HPDE6-E6E7 (cell line): ENCODE measurements around the gene CTAGE4.
"Not testable (repeated sequence)": the region's sequence is repeated elsewhere in the genome, so short reads cannot be mapped to it uniquely, and the experiment has no call there.

Source experiments
- DNase-seq: peaks from one replicate; pipeline ENCODE4 v3.0.0; 2011; ENCODE audit warnings: missing footprints; ENCODE audit errors: extremely low spot score

The CTAGE4 gene, protein sequence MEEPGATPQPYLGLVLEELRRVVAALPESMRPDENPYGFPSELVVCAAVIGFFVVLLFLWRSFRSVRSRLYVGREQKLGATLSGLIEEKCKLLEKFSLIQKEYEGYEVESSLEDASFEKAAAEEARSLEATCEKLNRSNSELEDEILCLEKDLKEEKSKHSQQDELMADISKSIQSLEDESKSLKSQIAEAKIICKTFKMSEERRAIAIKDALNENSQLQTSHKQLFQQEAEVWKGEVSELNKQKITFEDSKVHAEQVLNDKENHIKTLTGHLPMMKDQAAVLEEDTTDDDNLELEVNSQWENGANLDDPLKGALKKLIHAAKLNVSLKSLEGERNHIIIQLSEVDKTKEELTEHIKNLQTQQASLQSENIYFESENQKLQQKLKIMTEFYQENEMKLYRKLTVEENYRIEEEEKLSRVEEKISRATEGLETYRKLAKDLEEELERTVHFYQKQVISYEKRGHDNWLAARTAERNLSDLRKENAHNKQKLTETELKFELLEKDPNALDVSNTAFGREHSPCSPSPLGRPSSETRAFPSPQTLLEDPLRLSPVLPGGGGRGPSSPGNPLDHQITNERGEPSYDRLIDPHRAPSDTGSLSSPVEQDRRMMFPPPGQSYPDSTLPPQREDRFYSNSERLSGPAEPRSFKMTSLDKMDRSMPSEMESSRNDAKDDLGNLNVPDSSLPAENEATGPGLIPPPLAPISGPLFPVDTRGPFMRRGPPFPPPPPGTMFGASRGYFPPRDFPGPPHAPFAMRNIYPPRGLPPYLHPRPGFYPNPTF

DNA sequence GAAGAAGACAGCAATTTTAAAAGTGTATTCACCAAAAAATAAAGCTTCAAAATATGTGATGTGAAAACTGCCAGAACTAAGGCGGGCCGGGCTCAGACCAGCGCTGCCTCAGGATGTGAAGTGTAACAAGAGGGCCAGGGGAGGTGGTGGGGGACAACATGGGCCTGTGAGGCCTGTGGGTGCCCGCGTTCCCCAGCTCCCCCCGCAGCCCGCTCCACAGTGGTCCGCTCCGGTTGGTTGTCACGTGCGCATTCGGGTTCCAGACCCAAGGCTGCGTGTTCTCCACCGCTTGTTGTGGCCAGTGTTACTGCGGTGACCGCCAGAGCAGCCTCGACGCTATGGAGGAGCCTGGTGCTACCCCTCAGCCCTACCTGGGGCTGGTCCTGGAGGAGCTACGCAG lies at the start of gene CTAGE4:
CTAGE4 (plus strand) TSS at position 301 of the 400 bp plus-strand sequence; CDS start at position 339, 38 bp downstream.
- DNase-seq, result not testable (repeated sequence)

DNA sequence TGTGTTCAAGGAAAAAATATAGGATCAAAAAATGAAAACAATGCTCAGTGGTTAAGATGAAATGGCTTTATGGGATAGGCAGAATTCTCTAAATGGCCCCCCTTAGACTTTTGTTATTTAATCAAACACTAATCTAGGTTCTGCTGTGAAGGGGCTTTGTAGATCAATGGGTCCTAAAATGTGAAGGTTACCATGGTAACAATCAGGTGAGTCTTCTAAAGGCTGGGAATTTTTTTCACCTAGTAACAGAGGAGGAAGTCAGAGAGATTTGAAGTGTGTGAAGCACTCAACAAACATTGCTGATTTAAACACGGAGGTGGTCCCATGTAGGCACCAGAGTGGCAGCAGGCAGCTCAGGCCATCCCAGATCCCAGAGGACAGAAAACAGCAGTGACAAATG lies 49.1 kb upstream of the CTAGE4 start:
- no peak for DNase-seq

DNA sequence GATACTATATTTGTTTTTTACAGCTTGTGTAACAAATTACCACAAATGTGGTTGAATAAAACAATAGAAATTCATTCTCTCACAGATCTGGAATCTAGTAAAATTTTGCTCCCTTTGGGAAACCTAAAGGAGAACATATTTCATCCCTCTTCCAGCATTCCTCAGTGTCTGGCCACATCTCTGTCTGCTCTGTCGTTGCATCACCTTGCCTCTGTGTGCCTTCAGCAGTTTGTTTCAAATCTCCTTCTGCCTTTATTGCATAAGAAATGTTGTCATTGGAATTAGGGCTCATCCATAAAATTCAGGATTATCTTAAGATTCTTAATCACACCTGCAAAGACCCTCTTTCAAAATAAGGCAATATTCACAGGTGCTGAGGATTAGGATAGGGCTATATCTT lies 45.8 kb upstream of the CTAGE4 start:
- no peak for DNase-seq

DNA sequence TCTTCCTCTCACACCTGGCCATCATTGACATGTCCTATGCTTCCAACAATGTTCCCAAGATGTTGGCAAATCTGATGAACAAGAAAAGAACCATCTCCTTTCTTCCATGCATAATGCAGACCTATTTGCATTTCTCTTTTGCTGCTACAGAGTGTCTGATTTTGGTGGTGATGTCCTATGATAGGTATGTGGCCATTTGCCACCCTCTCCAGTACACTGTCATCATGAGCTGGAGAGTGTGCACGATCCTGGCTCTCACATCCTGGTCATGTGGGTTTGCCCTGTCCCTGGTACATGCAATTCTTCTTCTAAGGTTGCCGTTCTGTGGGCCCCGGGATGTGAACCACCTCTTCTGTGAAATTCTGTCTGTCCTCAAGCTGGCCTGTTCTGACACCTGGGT lies 41.1 kb upstream of the CTAGE4 start:
- DNase-seq, result no peak

DNA sequence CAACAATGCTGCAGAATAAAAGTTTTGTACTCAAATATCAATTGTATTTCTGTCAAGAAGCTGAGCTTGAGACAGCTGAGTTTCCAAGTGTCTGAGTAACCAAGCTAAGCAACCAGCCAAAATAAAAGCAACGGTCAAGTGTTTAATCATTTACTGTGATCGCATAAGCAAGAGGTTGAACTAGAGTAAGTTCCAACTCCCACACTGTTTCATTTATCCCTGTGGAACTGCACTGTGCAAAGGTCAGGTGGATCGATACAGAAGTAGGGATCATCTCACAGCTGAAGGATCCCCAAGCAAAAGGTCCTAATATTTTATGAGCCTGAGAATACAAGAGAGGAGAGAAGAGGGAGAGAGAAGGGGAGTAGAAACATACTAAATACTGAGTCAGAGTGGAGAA lies 38.8 kb upstream of the CTAGE4 start:
- no peak for DNase-seq

DNA sequence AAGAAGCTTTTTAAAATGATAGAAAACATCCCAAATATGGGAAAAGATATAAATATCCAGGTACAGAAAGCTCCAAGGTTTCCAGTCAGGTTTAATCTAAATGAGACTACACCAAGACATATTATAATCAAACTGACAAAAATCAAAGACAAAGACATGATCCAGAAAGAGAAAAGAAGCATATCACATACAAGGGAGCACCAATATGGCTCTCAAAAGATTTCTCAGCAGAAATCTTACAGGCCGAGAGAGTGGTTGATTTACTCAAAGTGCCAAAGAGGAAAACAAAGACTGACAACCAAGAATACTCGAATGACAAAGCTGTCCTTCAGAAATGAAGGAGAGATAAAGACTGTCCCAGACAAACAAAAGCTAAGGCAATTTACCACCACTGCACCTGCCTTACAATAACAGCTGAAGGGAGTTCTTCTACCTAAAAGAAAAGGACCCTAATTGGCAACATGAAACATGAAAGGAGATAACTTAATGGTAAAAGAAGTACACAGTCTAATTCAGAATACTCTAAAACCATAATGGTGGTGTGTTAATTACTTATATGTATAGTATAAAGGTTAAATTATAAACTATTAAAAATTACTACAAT lies 34.9 kb upstream of the CTAGE4 start:
- DNase-seq, result no peak

DNA sequence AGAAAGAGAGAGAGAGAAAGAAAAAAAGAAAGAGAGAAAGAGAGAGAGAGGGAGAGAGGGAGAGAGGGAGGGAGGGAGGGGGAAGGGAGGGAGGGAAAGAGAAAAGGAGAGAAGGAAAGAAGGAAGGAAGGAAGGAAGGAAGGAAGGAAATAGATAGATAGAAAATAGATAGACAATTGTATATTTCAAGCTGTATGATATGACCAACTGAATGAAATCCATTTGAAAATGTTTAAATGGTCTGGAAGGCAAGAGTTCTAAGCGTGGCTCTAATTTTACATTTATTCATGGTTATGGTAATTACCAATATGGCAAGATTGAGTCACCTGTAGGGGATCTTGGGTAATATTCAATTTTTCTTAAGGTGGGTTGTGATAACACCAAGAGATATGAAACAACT lies 24.4 kb upstream of the CTAGE4 start:
- no peak for DNase-seq

DNA sequence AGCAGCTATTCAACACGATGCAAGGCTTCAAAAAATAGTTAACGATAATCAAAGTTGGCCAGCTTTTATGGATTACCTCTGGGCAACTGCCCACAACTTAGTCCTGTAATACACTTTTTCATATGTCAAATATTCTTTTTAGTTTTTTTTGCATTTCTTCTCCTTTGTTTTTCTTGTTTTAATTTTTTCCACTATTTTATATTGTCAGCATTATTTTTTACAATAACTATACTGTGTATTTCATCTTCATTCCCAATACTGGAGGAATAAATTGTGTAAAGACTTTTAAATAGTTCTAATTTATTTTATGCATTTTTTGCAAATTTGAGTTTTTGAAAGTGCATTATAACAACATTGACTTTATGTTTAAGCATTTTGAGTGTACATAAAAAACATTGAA lies 18.5 kb upstream of the CTAGE4 start:
- DNase-seq, result no peak

DNA sequence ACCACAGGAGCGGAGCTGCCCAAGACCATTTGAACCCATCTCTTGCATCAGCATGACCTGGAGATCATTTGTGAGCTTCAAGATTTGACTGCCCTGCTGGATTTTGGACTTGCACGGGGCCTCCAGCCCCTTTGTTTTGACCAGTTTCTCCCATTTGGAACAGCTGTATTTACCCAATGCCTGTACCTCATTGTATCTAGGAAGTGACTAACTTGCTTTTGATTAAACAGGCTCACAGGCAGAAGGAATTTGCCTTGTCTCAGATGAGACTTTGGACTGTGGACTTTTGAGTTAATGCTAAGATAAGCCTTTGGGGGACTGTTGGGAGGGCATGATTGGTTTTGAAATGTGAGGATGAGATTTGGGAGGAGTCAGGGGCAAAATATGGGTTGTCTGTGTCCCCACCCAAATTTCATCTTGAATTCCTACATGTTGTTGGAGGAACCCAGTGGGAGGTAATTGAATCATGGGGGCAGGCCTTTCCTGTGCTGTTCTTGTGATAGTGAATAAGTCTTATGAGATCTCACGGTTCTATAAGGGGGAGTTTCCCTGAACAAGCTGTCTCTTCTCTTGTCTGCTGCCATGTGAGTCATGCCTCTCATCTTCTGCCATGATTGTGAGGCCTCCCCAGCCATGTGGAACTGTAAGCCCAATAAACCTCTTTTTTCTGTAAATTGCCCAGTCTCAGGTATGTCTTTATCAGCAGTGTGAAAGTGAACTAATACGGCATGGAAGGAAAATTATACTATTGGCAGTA lies 11.5 kb upstream of the CTAGE4 start:
- DNase-seq, result not testable (repeated sequence)

DNA sequence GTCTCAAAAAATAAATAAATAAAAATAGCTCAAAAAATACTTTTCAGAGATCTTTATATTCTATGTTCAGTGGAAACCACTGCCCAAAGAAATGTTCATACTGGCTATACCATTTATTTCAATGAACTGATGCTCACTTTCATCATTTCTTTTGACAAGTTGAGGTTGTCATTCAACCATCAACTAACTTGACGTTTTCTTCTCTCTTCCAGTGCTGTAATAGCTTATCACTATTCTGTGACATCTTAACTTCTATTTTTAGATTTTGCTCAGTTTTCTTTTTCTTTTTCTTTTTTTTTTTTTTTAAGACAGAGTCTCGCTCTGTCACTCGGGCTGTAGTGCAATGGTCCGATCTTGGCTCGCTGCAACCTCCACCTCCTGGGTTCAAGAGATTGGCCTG lies 8.7 kb upstream of the CTAGE4 start:
- DNase-seq, result no peak

DNA sequence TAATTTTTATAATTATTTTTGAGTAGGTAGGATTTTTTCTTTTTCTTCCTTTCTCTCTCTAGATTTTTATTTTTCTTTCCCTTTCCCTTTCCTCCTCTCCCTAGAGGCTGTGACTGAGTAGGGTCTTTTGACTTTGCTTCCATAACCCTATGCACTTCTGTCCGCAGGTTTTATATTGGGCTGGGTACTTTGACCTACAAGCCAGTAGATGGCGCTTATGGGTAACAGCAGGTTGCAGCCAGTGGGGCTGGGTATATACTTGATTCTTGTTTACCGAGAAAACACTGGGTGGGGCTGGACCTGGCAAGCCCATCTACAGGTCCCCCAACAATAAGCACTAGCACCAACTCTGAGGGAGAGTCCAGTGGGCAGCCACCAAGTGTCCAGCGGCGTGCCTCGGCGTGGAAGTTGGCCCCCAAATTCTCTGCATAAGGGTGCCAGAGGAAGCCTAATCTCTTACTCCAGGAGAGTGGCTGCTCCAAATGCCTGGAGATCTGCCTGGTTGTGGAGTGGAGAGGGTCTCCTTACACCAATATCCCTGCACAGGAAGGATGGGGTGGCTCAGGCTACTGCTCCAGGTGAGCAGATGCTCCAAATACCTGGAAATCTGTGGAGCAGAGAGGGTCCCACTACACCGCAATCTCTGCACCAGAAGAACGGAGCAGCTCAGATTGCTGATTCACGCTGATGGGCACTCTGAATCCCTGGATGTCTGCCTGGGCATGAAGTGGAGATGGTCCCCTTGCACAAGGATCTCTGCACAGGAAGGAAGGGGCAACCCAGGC lies 4.7 kb upstream of the CTAGE4 start:
- not testable (repeated sequence) for DNase-seq

DNA sequence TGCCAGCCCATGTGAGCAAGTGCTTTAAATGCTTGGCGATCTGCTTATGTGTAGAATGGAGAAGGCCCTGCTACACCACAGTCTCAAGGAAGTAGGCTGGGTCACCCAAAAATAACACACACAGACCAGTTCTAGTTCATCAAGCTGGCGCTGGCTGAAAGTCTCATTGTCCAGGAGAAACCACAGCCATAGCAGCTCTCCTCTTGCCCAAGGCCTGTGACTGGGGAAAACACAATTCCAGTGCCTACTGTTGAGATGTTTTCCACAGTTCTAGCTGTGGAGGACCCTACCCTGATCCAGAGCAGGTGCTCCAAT lies 4.1 kb upstream of the CTAGE4 start:
- not testable (repeated sequence) for DNase-seq

DNA sequence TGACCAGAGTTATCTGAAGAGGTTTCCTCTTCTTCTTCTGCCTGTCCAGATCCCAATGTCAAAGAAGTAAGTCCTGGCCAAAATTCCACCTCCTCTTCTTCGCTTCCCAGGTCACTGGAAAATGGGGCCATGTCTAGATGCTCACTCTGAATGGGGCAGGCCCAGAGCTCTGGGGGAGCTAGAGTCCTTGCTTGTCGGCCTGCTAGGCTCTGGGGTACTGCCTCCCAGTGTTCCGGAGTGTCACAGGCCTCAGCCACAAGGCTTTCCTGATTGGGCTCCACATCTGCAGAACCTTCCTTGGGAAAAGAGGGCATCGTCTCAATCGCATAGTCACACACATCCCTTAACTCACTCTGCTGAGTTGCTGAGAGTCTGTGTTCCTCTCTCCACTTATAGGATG lies 4.6 kb downstream of the CTAGE4 start:
- DNase-seq, result not testable (repeated sequence)

DNA sequence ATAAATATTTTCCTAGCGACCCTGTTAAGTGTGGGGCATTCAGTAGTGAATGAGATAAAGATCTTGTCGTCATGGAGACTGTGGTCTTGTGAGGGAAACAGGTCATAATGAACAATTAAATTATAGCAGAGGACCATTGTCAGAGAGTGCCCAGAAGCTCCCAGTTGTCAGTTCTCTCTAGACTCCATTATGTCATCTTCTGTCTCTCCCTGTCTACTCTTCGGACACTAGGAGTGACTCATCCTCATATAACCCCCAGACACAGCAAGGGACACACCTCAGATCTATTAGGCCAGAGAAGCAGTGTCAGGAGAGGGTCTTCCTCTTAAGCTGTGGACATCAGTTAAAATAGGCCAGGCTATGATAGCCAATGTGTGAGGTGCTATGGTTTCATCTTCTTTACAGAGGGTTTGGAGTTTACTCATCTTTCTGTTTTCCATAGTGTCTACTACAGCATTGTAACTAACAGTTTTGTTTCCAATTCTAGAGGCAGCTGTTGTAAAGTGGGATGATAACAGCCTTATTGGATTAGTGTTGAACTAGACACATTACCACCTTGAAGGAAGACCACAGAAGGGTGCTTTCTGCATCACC lies 5.4 kb downstream of the CTAGE4 start:
- not testable (repeated sequence) for DNase-seq

DNA sequence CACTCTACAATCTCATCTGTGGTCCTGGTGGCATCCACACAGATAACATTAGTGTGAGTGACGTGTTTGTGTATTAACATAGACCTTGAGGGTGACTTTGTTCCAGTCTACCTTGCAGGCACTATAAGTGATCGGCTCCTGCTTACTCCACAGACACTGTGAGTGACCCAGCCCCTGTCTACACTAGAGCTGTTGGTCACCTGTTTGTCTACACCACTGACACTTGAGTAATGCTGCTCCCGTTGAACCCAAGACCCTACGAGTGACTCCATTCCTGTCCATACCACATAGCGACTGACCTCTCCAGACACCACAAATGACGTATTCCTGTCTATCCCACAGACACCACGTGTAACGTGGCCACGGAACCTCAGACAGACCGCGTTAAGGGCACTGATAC lies 10.5 kb downstream of the CTAGE4 start:
- not testable (repeated sequence) for DNase-seq

DNA sequence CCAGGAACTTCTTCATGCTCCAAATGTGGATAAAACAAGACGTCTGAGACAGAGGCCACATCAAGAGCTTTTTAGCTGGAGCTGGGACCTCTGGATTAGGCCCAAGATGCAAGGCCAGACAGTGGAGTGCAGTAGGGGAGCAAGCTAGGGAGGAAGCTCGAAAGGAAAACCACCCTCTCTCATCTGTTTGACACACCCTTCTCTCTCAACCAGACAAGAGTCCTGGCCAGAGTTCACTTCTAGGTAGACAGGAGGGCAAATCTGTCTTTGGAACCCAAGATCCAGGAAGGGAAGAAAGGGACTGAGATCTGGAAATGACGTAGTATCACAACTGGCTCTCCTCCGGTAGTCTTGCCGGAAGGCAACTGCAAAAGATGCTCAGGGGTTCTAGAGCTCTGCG lies 11.2 kb downstream of the CTAGE4 start:
- not testable (repeated sequence) for DNase-seq

DNA sequence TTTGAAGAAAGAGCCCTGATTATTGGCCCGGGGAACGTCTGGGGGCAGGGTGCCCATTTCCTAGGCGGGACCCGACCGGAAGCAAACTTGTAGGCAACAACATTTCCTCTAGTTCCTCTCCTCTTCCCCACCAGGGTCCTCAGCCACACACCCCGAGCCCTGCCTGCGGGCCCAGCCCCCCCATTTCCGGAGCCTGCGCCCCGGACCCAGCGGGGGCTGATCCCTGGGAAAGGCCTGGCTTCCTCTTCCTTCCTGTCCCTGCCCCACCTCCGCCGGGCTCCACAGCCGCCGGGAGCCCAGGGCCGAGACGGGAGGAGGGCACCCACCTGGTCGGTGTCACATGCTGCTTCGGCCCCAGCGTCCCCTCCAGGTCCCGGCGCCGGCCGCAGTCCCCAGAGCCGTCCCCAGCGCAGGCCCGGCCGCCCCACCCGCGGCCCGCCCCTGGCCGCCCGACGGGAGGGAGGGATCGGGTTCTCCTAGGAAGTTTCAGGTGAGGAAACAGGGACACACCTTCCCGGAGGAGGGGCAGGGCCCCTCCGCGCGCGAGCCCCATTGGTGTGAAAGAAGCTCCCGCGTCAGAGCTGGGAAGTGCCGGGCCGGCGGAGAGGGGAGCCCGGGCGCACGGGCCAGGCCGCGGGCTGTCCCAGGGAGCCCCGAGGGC lies 12.1 kb downstream of the CTAGE4 start, which contains the start of gene ARHGEF35:
ARHGEF35 (minus strand) TSS at position 622 of the 661 bp plus-strand sequence. CDS start 7,450 bp downstream, outside the sequence.
- DNase-seq, result not testable (repeated sequence)

DNA sequence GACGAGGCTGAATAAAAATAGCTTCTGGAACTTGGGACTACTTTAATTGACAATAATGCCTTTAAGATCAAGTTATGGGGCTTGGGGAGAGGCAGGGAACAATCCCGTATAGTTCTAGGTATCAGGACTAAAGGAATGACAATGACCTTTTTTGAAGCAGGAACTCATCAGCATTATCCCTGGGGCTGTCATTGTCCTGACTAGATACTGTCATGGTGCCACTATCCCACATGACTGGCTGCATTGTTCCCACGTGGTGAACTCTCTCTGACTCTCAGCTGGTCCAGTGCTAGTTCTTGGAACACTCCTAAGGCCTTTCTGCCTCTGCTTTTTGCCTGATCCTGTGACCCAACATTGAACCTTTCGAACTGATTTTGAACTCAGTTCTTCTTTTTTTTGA lies 15.7 kb downstream of the CTAGE4 start:
- not testable (repeated sequence) for DNase-seq

DNA sequence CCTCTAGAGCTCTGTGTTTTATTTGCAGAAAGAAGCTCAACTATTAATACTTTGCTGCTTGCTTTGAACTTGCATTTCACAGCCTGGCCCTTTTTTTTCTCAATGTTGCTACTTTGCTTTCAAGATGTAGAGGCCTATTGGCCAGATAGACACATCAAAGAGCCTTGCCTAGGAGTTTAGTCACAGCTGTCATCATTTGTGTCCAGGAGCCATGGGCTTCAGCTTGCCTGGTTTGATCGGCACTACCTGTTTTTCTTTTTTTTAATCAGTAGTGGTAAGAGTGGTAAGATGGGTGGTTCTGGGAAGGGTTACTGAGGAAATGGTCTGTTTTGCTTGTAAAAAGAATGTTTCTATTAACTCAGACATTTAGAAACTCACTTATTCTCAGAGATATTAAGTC lies 18.7 kb downstream of the CTAGE4 start:
- not testable (repeated sequence) for DNase-seq

DNA sequence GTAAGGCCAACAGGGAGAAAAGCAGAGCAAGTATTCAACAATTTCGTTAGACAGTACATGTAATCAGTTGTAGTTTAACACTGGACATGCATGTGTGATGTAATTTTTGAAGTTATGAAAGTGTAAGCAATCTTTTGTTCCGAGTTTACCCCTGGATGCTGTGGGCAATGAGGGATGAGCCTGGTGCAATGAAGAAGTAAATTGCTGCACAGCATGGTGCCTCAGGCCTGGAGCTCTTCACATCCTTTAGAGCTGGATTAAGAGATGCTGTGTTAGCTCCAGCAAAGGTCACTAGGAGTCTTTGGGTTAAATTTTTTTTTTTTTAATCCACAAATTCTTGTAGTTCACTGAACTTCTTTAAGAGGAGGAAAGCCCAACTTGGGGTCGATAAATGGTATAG lies 19.8 kb downstream of the CTAGE4 start:
- not testable (repeated sequence) for DNase-seq
